WERI-Rb-1 (cell line): Measurements from ENCODE around the gene FBXO2.
"Not testable (repeated sequence)": the region's sequence is repeated elsewhere in the genome, so short reads cannot be mapped to it uniquely, and the experiment has no call there.

Source experiments
- DNase-seq: peaks from one replicate; pipeline ENCODE4 v3.0.0-alpha.2; 2020
- H3K27ac ChIP-seq: fragments of 250-450 bp; sonication (Bioruptor Pico); 2 replicates; pipeline ENCODE4 v1.5.1; 2020; ENCODE audit warnings: mild to moderate bottlenecking, moderate library complexity
- H3K27me3 ChIP-seq: fragments of 250-450 bp; sonication (Bioruptor Pico); 2 replicates; pipeline ENCODE4 v1.5.1; 2021; ENCODE audit warnings: mild to moderate bottlenecking, low read depth, moderate library complexity; ENCODE audit not compliant: insufficient read depth, severe bottlenecking
- H3K36me3 ChIP-seq: fragments of 250-450 bp; sonication (Bioruptor Pico); 2 replicates; pipeline ENCODE4 v1.5.1; 2020; ENCODE audit warnings: mild to moderate bottlenecking, moderate library complexity
- H3K4me3 ChIP-seq: 2 replicates; pipeline ENCODE4 v1.5.1; 2011; ENCODE audit warnings: low read depth, mild to moderate bottlenecking, control low read depth, low read length
- H3K9me3 ChIP-seq: fragments of 250-450 bp; sonication (Bioruptor Pico); 2 replicates; pipeline ENCODE4 v1.5.1; 2021; ENCODE audit warnings: mild to moderate bottlenecking, moderate library complexity; ENCODE audit not compliant: severe bottlenecking
- CTCF ChIP-seq: IDR thresholded peaks from 2 replicates; pipeline ENCODE4 v1.5.1; 2011; ENCODE audit warnings: low read depth, mild to moderate bottlenecking, control low read depth, inconsistent platforms, low read length

The FBXO2 gene

GRCh38 chr1:11610629-11611180 is 43.5 kb downstream of the FBXO2 start:
- DNase-seq = no peak
- TF ChIP-seq CTCF = no peak
- H3K4me3 ChIP-seq = no peak overlapping the region
- H3K9me3 ChIP-seq = peaks cover 3% of the 10 kb centered on the region
- no peaks in the 10 kb centered on the region for H3K27me3 ChIP-seq
- no peaks in the 10 kb centered on the region for H3K36me3 ChIP-seq
- H3K27ac ChIP-seq = no peak overlapping the region

GRCh38 chr1:11609378-11609777 is 44.9 kb downstream of the FBXO2 start:
- H3K9me3 ChIP-seq, H3K4me3 ChIP-seq, H3K27me3 ChIP-seq, H3K27ac ChIP-seq, H3K36me3 ChIP-seq, DNase-seq: not testable (repeated sequence)

- not testable (repeated sequence) for H3K9me3 ChIP-seq, H3K27me3 ChIP-seq, DNase-seq, H3K36me3 ChIP-seq, H3K4me3 ChIP-seq, H3K27ac ChIP-seq
Measured at GRCh38 chr1:11608596-11609130, 45.6 kb downstream of the FBXO2 start.

GRCh38 chr1:11606775-11607174 is 47.5 kb downstream of the FBXO2 start:
- Histone ChIP-seq H3K36me3 (no peaks in the 10 kb centered on the region), H3K4me3 (no peak overlapping the region), H3K9me3 (peaks cover 3% of the 10 kb centered on the region), H3K27ac (no peak overlapping the region), H3K27me3 (no peaks in the 10 kb centered on the region)
- no peak for TF ChIP-seq CTCF
- no peak for DNase-seq

DNA sequence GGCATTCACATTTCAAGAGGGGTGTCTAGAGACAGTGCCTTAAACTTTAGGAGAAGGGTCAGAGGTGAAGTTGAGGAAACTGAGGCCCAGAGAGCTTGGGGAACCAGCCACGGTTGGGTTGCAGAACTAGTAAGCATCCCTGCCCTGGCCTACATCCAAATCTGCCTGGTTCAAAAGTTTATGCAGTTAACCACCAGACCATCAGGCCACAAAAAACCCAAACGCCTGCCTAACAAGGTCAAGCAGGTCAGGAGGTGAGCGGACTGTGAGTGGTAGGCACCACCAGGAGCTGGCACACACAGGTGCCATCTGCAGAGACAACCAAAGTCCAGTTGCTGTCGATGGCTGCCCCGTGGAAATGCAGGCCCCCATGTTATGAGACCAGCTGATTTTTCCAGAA is 51.2 kb downstream of the FBXO2 start:
- DNase-seq = no peak
- Histone ChIP-seq H3K27ac (no peak overlapping the region), H3K9me3 (peaks cover 3% of the 10 kb centered on the region), H3K27me3 (no peaks in the 10 kb centered on the region), H3K4me3 (no peak overlapping the region), H3K36me3 (no peaks in the 10 kb centered on the region)
- TF ChIP-seq CTCF = no peak

DNA sequence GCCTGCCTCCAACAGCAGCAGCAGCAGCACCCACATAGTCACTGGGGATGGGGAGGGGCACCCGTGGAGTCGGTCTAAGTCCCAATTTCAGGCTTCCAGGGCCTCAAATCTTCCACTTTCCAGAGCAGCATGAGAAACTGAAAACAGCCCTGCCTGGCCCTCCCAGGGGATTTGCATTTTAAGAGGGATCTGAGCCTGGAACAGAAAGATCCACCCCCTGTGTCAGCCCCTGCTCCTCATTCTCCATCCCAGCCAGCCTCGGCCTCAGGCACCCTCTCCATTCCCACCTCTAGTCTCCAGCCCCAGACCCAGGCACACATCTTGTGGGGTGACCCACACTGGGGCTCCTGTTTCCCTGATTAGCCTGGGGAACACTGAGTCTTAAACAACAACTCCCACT is 51.8 kb downstream of the FBXO2 start:
- no peak for TF ChIP-seq CTCF
- Histone ChIP-seq H3K36me3 (no peaks in the 10 kb centered on the region), H3K9me3 (peaks cover 3% of the 10 kb centered on the region), H3K27me3 (no peaks in the 10 kb centered on the region), H3K4me3 (no peak overlapping the region), H3K27ac (no peak overlapping the region)
- no peak for DNase-seq

DNA sequence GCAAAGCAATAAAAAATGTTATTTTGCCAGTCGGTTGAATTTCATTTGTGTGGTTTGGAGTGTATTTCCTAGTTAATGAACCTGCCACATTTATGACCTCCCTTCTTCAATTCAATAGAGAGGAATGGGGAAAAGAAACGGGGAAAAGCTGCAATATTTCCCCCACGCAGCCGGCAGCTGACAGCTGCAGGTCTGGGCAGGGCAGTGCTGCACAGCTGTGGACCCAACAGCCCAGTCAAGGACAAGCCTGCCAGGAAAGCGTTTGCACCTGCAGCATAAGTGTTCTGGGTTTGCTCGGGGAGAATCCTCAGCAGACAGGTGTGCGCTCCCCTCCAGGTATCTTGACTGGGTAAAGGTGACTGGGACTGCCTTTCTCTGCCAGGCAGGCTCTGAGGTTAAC is 53.4 kb downstream of the FBXO2 start:
- H3K4me3 ChIP-seq = no peak overlapping the region
- H3K27ac ChIP-seq = no peak overlapping the region
- no peak for DNase-seq
- H3K9me3 ChIP-seq = no peaks in the 10 kb centered on the region
- no peaks in the 10 kb centered on the region for H3K36me3 ChIP-seq
- H3K27me3 ChIP-seq = no peaks in the 10 kb centered on the region
- no peak for TF ChIP-seq CTCF
